HG03342 (cell line): Measurements from ENCODE around the gene SHROOM1.

Experiments used
- ATAC-seq: cut with Tn5 transposase; IDR thresholded peaks from one replicate; pipeline ENCODE4 v1.9.1; 2021; ENCODE audit warnings: mild to moderate bottlenecking, moderate library complexity; ENCODE audit not compliant: unreplicated experiment

The SHROOM1 gene

DNA sequence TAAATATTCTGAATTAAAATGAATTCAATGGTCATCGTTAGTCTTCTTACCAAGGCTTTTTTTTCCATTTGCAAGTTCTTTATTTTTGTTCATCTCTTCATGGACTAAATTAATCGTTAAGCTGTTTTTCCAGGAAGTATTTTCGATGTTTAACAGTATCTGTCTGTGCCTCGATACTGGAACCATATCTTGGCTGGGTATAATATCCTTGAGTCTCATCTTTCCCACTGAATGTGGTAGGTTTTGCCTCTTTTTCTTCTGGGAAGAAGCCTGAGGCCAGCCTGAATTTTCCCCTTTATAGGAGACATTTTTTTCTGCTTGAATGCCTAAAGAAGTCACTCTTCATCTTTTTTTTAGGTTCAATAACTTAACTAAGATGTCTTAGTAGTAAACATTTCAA, 49.4 kb downstream of the SHROOM1 start:
- no peak for ATAC-seq

DNA sequence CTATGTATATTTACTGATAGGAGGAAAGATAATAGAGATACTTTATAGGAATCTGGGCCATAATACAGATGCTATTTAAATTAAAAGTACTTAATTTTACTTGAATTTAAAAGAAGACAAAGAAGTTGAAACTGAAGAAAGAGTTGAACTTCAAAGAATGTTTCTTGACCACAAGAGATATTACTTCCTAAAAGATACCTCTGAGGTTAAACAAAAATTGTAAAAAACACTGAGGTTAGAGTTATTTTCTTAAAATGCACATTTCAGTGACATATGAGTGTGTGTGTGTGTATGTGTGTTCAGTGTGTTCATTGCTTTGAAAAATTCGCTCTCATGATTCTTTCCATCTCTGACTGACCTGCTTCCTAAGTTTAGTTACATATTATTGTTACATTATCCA, 49.9 kb downstream of the SHROOM1 start:
- no peak for ATAC-seq

DNA sequence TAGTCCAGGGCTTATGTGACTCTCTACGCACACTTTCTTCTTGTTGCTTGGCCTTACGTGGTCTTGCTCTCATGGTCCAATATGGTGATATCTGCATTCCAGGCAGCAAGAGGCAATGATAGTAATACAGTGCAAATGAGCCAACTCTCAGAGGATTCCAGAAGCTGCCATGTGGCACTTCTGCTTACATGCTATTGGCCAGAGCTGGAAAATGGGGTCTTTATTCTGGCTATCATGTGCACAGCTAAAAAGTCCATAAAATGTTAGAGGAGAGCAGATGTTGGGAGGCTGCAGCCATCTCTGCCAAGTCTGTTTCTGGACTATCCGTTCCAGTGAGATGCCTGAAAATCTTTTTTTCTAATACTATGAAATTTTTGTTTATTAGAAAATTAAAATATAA, 50.5 kb downstream of the SHROOM1 start:
- ATAC-seq = no peak

GRCh38 chr5:132778856-132779255, 51.6 kb downstream of the SHROOM1 start:
- no peak for ATAC-seq

GRCh38 chr5:132778129-132778528, 52.3 kb downstream of the SHROOM1 start:
- no peak for ATAC-seq

- peak; percentile 72 for ATAC-seq
Observed at GRCh38 chr5:132777209-132778069, 53.0 kb downstream of the SHROOM1 start, which contains the start of gene SEPTIN8. SEPTIN8 (minus strand) TSS chr5:132777239; CDS start chr5:132777137, 102 bp downstream.

- ATAC-seq = peak; percentile 18
Observed at GRCh38 chr5:132776938-132777208, 53.6 kb downstream of the SHROOM1 start.

DNA sequence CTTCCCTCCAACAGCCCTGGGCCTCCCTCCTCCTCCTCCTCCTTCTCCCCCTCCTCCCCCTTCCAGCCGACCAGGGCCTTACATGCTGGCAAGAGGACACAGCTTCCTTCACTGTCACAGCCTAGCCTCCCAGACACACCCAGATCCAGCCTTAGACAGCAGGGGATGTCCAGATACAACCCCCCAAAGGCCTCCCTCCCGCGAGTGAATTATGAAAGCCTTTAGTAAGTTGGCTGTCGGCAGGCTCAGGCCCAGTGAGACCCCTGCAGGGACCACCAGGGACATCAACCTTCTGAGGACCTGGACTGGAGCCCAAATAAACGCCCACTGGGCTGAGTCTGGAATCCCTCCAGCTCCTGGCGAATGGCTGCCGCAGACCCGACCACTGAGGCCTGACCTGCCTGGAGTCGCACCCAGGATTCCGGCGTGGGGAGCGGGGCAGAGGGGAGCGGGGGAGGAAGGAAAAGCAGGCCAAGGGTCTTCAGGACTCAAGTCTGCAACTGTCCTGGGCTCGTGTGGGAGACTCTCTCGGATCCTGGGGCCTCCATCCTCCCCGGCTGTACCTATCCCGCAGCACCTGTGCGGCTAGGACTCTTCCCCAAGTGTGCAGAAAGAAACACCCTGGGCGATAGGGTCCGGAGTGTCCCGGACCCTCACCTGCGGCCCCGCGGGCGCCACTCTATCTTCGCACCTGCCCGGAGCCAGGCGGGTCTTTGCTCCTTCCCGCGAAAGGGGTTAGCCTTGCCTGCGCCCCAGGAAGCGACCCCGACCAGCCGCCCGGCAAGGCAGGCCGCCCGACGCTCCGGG, 54.1 kb downstream of the SHROOM1 start:
- ATAC-seq = peak; percentile 20

DNA sequence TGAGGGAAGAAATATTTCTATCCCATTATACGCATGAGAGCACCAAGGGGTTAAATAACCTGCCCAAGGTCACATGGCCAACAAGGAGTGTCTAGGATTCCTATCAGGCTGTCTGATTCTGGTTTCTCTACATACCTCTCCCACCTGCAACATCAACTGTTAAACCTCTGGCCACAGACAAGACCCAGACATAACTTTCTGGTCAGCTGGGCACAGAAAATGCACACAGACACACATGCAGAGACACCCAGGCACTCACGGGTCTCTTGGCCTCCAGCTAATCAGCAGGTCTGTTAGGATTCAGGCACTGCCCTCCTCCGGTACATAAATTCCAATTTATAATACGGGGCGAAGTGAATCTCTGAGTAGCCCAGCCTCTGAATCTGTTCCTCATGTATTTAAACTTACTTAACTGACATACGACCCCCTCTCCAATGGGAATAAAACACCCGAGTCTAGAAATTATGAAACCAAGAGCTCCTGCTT, 54.9 kb downstream of the SHROOM1 start:
- no peak for ATAC-seq

GRCh38 chr5:132774896-132775295, 55.6 kb downstream of the SHROOM1 start:
- ATAC-seq = no peak

DNA sequence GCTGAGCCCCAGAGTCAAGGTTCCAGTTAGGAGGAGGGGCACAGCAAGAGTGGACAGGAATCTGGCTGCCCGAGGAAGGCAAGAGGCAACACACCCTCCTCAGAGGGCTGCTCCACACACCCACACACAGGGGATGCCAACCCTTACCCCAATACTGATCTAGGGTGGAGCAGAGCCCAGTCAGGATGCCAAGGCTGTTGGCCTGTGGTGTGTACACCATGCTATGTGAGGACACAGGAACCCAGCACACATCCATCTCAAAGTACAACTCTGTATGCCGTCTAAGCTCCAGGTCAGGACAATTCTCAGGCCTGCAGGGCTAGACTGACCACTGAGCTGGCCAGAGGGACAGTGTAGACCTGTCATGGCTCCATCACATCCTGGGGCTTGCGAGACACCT, 56.0 kb downstream of the SHROOM1 start:
- no peak for ATAC-seq

GRCh38 chr5:132773601-132774355, 56.7 kb downstream of the SHROOM1 start:
- ATAC-seq = no peak

- ATAC-seq = no peak
Observed at GRCh38 chr5:132773114-132773513, 57.3 kb downstream of the SHROOM1 start.

- ATAC-seq = no peak
Observed at GRCh38 chr5:132772291-132773070, 58.0 kb downstream of the SHROOM1 start.
